Mesothelial cell of epicardium (in vitro differentiated cells): ENCODE results near the gene NHERF2. TPM values are rescaled to one million over a fixed set of nuclear protein-coding genes. Genes with fewer than 3 reads are reported as not detected.

Experiments used
- DNase-seq, 2 experiments: peaks; one replicate each; pipeline ENCODE4 v3.0.0; 2021; ENCODE audit warnings: low spot score in 2 of 2; ENCODE audit not compliant: unreplicated experiment in 2 of 2
- H3K27ac Mint-ChIP-seq: 2 replicates; pipeline ENCODE4 v1.8.0; 2021; ENCODE audit warnings: mixed read lengths
- H3K27me3 Mint-ChIP-seq: 2 replicates; pipeline ENCODE4 v1.8.0; 2021; ENCODE audit warnings: low read depth, mixed read lengths
- H3K36me3 Mint-ChIP-seq: 2 replicates; pipeline ENCODE4 v1.8.0; 2021; ENCODE audit warnings: mixed read lengths
- H3K4me1 Mint-ChIP-seq: 2 replicates; pipeline ENCODE4 v1.8.0; 2021; ENCODE audit warnings: mixed read lengths
- H3K4me3 Mint-ChIP-seq: 2 replicates; pipeline ENCODE4 v1.8.0; 2021; ENCODE audit warnings: mild to moderate bottlenecking, moderate library complexity, mixed read lengths
- H3K9me3 Mint-ChIP-seq: 2 replicates; pipeline ENCODE4 v1.8.0; 2021; ENCODE audit warnings: mixed read lengths
- total RNA-seq: library from RNA; stranded (reverse); gene quantifications from 3 replicates; pipeline ENCODE4 v1.2.1, GENCODE V29; 2021
- TF ChIP-seq, protein P1 (sequence below): fragments of 200-600 bp; sonication (generic); IDR thresholded peaks from one replicate; pipeline ENCODE4 v1.5.0; 2021; ENCODE audit warnings: antibody characterized with exemption; ENCODE audit not compliant: unreplicated experiment

The NHERF2 gene
- total RNA-seq, 1 donor from 2014 or later, result 51.3 TPM

GRCh38 chr16:2019518-2019920 is 7.2 kb upstream of the NHERF2 start, which contains the start of gene NPW:
Gene NPW (plus strand): TSS chr16:2019785.
- peaks cover 47% of the 10 kb centered on the region for H3K27me3 Mint-ChIP-seq
- no peaks in the 10 kb centered on the region for H3K9me3 Mint-ChIP-seq
- H3K27ac Mint-ChIP-seq, result no peak within 1 kb of the TSS
- TF ChIP-seq, protein P1, sequence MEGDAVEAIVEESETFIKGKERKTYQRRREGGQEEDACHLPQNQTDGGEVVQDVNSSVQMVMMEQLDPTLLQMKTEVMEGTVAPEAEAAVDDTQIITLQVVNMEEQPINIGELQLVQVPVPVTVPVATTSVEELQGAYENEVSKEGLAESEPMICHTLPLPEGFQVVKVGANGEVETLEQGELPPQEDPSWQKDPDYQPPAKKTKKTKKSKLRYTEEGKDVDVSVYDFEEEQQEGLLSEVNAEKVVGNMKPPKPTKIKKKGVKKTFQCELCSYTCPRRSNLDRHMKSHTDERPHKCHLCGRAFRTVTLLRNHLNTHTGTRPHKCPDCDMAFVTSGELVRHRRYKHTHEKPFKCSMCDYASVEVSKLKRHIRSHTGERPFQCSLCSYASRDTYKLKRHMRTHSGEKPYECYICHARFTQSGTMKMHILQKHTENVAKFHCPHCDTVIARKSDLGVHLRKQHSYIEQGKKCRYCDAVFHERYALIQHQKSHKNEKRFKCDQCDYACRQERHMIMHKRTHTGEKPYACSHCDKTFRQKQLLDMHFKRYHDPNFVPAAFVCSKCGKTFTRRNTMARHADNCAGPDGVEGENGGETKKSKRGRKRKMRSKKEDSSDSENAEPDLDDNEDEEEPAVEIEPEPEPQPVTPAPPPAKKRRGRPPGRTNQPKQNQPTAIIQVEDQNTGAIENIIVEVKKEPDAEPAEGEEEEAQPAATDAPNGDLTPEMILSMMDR, result no peak
- no peaks in the 10 kb centered on the region for H3K36me3 Mint-ChIP-seq
- H3K4me3 Mint-ChIP-seq, result peak within 1 kb of the TSS; percentile 65
- no peak for DNase-seq
- H3K4me1 Mint-ChIP-seq, result peaks cover 19% of the 10 kb centered on the region

DNA sequence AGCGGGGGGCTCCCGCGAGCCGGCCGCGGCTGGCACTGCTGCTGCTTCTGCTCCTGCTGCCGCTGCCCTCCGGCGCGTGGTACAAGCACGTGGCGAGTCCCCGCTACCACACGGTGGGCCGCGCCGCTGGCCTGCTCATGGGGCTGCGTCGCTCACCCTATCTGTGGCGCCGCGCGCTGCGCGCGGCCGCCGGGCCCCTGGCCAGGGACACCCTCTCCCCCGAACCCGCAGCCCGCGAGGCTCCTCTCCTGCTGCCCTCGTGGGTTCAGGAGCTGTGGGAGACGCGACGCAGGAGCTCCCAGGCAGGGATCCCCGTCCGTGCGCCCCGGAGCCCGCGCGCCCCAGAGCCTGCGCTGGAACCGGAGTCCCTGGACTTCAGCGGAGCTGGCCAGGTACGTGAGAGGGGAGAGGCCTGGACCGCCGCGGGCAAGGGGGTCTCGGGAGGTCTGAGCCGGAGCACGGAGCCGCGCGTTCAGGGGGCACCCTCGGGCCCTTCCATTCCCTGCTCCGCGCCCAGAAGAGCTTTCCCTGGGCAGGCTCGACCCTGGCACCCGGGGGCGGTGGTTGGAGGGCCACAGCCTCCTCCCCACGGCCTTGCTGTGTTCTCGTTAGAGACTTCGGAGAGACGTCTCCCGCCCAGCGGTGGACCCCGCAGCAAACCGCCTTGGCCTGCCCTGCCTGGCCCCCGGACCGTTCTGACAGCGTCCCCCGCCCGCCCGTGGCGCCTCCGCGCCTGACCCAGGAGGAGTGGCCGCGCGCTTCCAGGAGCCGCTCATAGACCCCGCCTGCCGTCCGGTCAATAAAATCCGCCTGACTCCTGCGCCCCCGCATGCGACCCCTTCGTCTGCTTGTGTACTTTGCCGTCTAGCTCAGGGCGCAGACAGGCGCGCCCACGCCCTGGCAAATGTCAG is 6.5 kb upstream of the NHERF2 start:
- TF ChIP-seq, protein P1, result no peak
- Mint-ChIP-seq H3K9me3 (no peaks in the 10 kb centered on the region), H3K4me3 (peak overlapping the region; percentile 65), H3K27ac (no peak overlapping the region), H3K36me3 (no peaks in the 10 kb centered on the region), H3K27me3 (peaks cover 47% of the 10 kb centered on the region), H3K4me1 (peaks cover 19% of the 10 kb centered on the region)
- no peak for DNase-seq

GRCh38 chr16:2022723-2023091 is 4.0 kb upstream of the NHERF2 start:
- H3K27ac Mint-ChIP-seq, result peak overlapping the region; percentile 74
- DNase-seq, result peak in 1 of 2 experiments; percentile 63
- peak overlapping the region; percentile 67 for H3K4me3 Mint-ChIP-seq
- peaks cover 45% of the 10 kb centered on the region for H3K27me3 Mint-ChIP-seq
- TF ChIP-seq, protein P1, result no peak
- no peaks in the 10 kb centered on the region for H3K9me3 Mint-ChIP-seq
- H3K4me1 Mint-ChIP-seq, result peaks cover 23% of the 10 kb centered on the region
- H3K36me3 Mint-ChIP-seq, result no peaks in the 10 kb centered on the region

DNA sequence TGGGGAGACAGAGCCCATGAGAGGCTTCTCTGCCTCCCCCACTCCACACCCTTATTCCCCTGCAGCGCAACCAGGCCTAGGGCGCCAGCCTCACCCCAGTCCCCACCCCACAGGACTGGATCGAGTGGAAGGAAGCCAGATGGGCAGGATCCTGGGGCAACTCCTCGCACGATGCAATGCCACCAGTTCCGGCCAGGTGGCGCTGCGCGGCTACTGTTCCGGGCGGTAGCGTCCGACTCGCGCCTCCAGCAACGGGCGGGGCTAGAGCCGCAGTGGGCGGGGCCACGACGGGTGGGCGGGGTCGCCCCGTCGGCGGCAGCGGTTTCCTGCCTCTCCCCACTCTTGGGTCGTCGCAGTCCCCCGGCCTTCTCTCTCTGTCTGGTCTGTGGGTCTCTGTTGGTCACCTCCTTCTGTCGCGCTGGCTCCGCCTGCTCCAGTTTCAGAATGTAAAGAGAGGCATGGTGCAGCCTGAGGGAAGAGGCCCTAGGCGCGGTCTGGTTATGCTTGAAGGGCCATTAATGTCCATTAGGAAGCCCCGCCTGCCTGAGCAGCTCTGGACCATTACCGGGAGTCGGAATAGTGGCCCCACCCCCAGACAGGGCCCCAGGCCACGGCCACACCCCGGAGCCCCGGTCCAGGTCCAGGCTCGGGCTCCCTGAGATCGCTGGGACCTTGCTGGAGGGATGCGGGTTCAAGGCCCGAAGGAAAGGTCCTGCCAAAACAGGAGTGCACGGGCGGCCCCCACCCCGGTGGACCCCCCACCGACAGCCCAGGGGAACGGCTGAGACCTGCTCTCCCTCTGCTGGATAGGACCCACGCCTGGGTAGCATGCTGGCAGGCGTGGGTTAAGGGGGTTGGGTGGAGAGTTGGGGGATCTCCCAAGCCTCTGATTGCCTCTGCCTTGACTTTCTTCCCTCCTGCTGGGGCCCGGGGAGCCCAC is 3.3 kb upstream of the NHERF2 start:
- Mint-ChIP-seq H3K4me1 (peaks cover 27% of the 10 kb centered on the region), H3K4me3 (peak overlapping the region; percentile 69), H3K27me3 (peaks cover 39% of the 10 kb centered on the region), H3K27ac (peak overlapping the region; percentile 74), H3K36me3 (no peaks in the 10 kb centered on the region), H3K9me3 (no peaks in the 10 kb centered on the region)
- TF ChIP-seq, protein P1, result peak; percentile 99
- peak; percentile 95 to 98 for DNase-seq

GRCh38 chr16:2024032-2024420 is 2.7 kb upstream of the NHERF2 start:
- TF ChIP-seq, protein P1, result no peak
- Mint-ChIP-seq H3K4me3 (no peak overlapping the region), H3K27ac (no peak overlapping the region), H3K36me3 (peaks cover 2% of the 10 kb centered on the region), H3K9me3 (no peaks in the 10 kb centered on the region), H3K4me1 (peaks cover 31% of the 10 kb centered on the region), H3K27me3 (peaks cover 33% of the 10 kb centered on the region)
- DNase-seq, result no peak
